HG03175 (cell line): ENCODE results near the gene ZNF430.
"Not testable (repeated sequence)": the region's sequence is repeated elsewhere in the genome, so short reads cannot be mapped to it uniquely, and the experiment has no call there.

Source experiments
- ATAC-seq: cut with Tn5 transposase; IDR thresholded peaks from one replicate; pipeline ENCODE4 v1.9.1; 2021; ENCODE audit warnings: mild to moderate bottlenecking, moderate library complexity; ENCODE audit not compliant: unreplicated experiment

ZNF430 gene

DNA sequence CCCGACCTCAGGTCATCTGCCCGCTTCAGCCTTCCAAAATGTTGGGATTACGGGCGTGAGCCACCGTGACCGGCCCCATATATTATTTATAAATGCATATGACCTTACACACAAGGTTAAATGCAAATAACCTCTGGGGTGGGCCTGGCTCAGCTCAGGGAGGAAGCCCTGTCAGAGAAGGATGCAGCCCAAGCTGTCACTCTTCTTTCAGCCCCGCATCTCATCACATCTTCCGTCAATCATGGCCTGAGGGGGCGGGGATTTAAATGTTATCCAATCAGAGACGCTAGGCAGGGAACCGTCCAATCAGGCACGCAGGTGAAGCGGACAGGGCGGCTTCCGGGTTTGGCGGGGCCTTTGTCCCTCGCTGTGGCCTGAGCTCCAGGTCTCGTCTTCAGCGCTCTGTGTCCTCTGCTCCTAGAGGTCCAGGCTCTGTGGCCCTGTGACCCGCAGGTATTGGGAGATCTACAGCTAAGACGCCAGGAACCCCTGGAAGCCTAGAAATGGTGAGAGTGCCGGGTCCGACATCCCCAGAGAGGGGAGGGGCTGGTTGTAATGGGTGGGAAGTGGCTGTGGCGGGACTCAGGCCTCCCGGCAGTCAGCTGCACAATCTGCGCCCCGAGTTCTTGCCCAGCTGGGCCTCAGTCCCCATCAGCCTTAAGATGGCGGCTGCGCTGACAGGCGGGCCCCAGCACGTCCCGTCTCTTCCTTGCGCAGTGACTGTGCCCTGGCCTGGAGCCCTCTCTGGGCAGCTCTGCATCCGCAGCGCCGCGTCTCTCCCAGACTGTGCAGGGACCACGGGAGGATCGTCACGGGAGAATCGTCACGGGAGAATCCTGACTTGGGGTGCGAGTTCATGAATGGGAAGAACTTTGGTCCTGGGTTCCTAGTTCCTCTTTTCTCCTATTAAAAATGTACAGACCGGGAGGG, at the start of gene ZNF430:
TSS of gene ZNF430 (plus strand) at position 360 of the 930 bp plus-strand sequence. CDS start at position 504, 144 bp downstream.
- peak; percentile 96 for ATAC-seq

GRCh38 chr19:20992788-20993187, 27.7 kb upstream of the ZNF430 start:
- ATAC-seq: not testable (repeated sequence)

GRCh38 chr19:20999731-21000352, 20.6 kb upstream of the ZNF430 start:
- peak; percentile 96 for ATAC-seq

GRCh38 chr19:21021238-21021637, 781 bp downstream of the ZNF430 start:
- ATAC-seq: not testable (repeated sequence)

DNA sequence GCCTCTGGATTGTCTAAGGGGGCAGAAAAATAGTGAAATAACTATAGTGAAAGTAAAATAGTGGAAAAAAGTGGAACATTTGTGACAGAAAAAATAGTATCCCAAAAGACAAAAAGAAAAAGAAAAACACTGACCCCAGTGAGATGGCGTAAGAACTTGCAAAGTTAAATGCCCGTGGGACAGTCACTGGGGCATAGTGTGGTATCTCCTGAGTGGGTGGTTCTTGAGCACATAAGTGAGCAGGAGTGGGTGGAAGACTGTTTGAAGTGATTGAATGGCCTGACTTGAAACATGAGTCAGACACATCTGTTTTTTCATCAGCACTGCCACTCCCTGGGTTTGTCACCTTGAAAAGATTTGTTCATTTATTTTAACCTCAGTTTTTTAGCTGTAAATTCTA, 2.5 kb downstream of the ZNF430 start:
- ATAC-seq: no peak

- ATAC-seq: no peak
These were observed 3.4 kb downstream of the ZNF430 start for GRCh38 chr19:21023901-21024300.

DNA sequence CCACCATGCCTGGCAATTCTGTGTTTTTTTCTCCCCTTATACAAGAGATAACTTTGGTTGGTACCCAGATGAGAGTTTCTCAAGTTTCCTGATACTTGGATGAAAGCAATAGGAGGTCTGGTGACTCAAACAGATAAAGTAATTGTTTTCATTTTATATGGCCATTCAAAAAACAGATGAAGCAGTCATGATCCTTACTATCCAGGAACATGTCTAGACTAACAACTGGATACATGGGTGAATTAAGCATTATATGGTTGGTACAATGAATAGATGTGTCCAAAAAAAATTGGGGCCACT, 8.5 kb downstream of the ZNF430 start:
- no peak for ATAC-seq

DNA sequence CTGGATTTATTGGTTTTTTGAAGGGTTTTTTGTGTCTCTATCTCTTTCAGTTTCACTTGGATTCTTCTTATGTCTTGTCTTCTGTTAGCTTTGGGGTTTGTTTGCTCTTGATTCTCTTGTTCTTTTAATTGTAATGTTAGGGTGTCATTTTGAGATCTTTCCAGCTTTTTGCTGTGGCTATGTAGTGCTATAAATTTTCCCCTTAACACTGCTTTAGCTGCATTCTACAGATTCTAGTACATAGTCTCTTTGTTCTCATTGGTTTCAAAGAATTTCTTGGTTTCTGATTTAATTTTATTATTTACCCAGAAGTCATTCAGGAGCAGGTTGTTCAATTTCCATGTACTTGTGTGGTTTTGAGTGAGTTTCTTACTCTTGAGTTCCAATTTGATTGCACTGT, 24.6 kb downstream of the ZNF430 start:
- no peak for ATAC-seq

DNA sequence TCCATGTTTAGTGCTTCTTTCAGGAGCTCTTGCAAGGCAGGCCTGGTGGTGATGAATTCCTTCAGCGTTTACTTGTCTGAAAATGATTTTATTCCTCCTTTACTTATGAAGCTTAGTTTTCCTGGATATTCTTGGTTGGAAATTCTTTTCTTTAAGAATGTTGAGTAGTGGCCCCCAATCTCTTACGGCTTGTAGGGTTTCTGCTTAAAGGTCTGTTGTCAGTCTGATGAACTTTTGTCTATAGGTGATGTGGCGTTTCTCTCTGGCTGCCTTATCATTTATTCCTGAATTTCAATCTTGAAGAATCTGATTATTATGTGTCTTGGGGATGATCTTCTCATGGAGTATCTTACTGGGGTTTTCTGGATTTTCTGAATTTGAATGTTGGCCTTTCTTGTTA, 26.0 kb downstream of the ZNF430 start:
- ATAC-seq: no peak

GRCh38 chr19:21047716-21048115, 27.3 kb downstream of the ZNF430 start:
- ATAC-seq: no peak

DNA sequence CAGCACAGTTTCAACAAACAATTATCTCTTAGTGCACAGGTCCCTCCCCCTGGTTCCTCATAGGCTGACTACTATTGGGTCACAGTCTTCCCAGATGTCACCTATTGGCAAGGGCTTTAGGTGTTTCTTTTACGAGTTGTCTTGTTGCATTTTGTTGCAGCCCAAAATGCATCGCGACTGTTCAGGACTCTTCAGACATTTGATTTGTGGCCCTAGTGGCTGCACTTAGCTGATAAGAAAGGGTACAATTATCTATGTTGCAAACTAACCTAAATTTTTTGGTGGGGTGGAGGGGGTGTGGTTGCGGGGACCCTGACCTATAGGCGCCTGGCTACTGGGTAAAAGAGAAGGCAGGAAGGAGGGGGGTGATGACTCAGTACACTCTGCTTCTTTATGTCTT, 32.4 kb downstream of the ZNF430 start:
- ATAC-seq: no peak

DNA sequence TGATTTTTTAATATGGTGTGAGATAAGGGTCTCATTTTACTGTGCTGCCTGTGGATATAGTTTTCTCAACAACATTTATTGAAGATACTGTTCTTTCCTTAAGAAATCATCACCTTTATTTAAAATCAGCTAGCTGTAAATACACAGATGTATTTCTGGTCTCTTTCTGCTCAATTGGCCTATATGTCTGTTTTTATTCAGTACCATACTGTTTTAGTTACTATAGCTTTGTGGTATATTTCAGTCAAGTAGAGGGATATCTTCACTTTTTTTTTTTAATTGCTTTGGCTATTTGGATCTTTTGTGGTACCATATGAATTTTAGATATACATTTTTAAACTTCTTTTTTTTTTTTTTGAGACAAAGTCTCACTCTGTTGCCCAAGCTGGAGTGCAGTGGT, 44.9 kb downstream of the ZNF430 start:
- no peak for ATAC-seq

- ATAC-seq: peak; percentile 98
These were observed 61.8 kb downstream of the ZNF430 start, which contains the start of gene ZNF714 for GRCh38 chr19:21082011-21082975. ZNF714 (plus strand) TSS chr19:21082203; CDS start chr19:21098269, 16,066 bp downstream.

DNA sequence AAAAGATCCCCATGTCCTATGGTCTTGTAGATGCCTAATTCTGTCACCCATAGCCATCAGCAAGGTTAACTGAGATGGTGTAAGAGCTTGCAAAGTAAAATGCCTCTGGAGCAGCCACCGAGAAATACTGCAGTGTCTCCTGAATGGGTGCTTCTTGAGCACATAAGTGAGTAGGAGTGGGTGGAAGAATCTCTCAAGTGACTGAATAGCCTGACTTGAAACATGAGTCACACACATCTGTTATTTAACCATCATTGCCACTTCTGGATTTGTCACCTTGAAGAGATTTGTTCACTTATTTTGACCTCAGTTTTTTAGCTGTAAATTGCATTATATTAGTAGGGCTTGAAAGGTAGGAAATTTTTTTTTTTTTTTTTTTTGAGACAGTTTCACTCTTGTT, 63.9 kb downstream of the ZNF430 start:
- no peak for ATAC-seq

DNA sequence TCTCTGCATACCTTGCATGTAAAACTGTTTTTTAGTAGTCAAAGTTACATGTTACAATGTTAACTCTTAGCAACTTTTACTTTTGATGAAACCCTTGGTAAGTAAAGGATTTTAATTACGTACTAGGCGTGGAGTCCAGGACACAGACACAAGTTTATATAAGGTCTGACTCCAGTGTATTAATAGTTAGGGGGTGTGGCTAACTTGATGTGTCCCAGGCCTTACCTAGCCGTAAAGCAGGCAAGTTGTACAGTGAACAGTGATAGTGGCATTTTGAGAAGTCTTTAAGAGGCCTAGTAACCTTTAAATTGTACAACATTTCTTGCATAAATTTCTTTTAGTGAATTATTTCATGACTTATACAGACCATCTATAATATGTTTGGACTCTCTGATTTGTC, 67.4 kb downstream of the ZNF430 start:
- ATAC-seq: no peak

GRCh38 chr19:21092109-21092508, 71.7 kb downstream of the ZNF430 start:
- no peak for ATAC-seq

DNA sequence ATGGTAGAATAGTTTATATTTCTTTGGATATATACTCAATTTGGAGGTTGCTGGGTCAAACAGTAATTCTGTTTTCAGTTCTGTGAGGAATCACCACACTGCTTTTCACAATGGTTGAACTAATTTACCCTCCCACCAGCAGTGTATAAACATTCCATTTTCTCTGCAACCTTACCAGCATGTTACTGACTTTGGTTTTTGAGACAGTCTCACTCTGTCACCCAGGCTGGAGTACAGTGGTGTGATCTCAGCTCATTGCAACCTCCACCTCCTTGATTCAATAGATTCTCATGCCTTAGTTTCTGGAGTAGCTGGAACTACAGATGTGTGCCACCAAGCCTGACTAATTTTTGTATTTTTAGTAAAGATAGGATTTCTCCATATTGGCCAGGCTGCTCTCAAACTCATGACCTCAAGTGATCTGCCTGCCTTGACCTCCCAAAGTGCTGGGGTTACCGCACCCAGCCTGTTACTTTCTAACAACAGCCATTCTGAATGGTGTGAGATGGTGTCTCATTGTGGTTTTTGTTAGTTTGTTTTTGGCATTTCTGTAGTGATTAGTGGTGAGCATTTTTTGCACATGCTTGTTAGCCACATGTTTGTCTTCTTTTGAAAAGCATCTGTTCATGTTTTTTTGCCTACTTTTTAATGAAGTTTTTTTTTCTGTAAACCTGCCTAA, 74.0 kb downstream of the ZNF430 start:
- no peak for ATAC-seq

DNA sequence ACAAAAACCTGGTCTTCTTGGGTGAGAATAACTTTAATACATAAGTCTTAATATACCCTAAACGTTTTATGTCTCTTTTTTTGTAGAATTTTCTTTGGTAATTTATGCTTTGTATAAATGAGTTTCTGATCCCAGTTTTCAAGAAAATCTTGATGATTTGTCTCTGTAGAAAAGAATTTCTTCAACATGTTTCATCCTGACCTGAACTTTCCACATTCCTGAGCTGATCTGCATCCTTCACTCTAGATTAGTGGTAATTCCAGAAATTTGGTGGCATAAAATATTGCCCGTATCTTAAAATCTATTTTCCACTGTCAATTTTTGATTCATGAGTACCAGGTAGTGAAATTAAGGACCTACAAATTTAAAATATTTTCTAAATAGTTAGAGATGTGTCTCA, 77.8 kb downstream of the ZNF430 start:
- ATAC-seq: no peak

DNA sequence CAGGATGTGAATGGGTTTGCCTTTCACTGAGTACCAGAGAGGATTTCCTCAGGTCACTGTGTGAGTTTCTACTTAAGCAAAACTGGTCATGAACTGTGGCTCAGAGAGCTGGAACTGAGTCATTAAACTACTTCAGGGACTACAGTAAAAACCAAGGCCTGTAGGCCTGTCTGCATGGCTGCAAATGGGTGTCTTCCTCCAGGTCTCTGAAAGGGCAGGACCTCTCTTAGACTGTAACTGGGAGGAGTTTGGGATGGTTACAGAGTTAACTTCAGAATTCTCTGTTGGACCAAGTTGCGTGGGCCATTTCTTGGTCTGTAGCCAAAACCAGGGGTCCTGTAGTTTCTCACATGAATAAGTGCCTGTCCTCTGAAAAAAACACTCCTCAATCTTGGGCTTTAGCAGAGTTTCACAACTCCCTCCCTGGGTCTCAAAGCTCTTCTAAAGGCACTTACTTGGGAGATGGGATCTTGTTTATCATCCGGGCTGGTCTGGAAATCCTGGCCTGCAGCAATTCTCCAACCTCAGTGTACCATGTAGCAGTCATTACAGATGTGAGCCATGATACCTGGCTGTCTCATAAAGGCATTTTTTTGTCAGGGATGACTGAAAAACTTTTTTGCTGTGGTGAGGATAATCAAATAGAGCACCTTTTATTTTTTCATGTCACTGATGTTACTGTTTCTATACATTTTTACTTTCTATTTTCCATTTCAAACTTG, 81.2 kb downstream of the ZNF430 start:
- no peak for ATAC-seq

DNA sequence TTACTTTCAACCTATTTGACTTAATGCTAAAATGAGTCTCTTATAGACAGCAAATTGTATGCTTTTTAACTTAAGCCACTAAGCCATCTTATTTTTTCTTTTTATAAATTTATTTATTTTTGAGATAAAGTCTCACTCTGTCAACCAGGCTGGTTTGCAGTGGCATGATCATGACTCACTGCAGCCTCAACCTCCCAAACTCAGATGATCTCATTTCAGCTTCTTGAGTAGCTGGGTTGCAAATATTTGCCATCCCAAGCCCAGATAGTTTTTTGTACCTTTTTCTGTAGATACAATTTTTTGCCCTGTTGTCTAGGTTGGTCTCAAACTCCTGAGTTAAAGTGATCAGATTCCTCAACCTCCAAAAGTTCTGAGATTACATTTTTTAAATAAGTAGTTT, 88.7 kb downstream of the ZNF430 start:
- no peak for ATAC-seq
